GM12865 (cell line): ENCODE measurements around the gene KIF2C.

Experiments used
- DNase-seq: peaks from one replicate; pipeline ENCODE4 v3.0.0; 2010; ENCODE audit warnings: low read depth
- H3K4me3 ChIP-seq: 2 replicates; pipeline ENCODE4 v1.5.1; 2011; ENCODE audit warnings: mild to moderate bottlenecking, low read depth, low read length, control low read depth
- CTCF ChIP-seq: IDR thresholded peaks from 2 replicates; pipeline ENCODE4 v1.5.1; 2011; ENCODE audit warnings: low read length, control low read depth, low read depth, inconsistent platforms; ENCODE audit not compliant: insufficient read depth; ENCODE audit errors: missing control alignments

KIF2C gene

DNA sequence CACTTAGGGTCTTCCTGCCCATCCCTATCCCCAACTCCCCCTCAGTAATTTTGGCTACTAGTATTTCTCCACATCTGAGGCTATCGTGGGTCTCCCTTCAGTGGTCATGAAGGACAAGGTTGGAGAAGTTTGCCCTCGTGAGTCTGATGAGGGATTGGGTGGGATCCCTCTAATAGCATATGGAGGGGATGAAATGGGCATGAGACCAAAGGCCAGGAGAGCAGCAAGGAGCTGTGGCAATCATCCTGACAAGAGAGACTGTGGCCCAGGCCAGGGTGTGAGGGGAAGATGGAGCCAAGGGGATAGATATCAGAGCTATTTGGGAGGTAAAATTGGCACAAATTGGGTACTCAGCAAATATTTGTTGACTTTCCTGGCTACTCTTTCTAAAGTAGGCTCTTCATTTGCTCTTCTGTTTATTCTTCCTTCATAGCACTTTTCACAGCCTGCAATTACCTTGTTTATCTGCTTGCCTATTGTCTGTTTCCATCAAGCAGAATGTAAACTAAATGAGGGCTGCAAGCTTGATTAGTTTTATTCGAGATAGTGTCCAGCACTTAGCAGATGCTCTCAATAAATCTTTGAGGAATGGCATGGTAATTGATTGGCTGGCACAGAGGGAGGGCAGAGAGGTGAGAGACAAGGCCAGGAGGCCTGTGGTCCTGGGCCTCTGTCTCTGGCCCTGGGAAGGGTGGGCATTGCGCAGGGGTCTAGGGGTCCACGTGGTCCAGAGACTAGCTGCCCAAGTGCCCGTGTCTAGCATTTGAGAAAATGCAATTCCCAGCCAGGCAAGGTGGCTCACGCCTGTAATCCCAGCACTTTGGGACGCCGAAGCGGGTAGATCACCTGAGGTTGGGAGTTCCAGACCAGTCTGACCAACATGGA lies 59.1 kb downstream of the KIF2C start:
- no peak for TF ChIP-seq CTCF
- H3K4me3 ChIP-seq = no peak overlapping the region
- no peak for DNase-seq

DNA sequence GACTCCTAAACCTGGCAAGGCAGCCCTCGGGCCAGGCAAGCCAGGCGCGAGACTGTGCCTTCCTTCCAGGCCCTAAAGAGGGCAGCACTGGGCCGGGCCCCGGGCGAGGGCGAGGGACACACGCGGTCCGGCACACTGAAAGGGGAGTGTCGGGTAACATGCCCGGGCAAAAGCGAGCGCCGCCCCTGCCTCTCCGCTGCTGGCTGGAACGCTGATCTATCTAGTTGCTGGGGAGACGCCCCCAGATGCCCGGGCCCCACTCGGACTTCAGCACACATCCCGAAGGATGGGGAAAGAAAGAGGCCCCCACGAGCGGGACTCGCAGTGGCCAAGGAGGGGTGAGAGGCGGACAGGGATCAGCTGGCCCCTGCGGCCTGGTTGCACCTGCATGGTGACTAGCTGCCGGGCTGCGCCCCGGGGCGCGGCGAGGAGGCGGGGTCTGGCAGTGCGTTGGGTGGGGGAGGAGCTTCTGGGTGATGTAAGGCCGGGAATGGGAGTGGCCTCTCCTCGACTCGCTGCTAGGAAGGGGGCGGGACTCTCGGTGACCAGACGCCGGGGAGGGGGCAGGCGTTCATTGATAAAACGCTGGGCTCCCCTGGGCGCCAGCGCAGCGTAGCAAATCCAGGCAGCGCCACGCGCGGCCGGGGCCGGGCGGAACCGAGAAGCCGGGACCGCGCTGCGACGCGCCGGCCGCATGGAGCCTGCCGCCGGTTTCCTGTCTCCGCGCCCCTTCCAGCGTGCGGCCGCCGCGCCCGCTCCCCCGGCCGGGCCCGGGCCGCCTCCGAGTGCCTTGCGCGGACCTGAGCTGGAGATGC lies 60.3 kb downstream of the KIF2C start, which contains the start of gene PLK3:
Gene PLK3, plus strand, starts transcription at position 608 of the 815 bp plus-strand sequence. Its CDS starts 87 bp downstream, at position 695.
- DNase-seq = peak; percentile 99
- TF ChIP-seq CTCF = peak; percentile 91
- peak within 1 kb of the TSS; percentile 91 for H3K4me3 ChIP-seq

DNA sequence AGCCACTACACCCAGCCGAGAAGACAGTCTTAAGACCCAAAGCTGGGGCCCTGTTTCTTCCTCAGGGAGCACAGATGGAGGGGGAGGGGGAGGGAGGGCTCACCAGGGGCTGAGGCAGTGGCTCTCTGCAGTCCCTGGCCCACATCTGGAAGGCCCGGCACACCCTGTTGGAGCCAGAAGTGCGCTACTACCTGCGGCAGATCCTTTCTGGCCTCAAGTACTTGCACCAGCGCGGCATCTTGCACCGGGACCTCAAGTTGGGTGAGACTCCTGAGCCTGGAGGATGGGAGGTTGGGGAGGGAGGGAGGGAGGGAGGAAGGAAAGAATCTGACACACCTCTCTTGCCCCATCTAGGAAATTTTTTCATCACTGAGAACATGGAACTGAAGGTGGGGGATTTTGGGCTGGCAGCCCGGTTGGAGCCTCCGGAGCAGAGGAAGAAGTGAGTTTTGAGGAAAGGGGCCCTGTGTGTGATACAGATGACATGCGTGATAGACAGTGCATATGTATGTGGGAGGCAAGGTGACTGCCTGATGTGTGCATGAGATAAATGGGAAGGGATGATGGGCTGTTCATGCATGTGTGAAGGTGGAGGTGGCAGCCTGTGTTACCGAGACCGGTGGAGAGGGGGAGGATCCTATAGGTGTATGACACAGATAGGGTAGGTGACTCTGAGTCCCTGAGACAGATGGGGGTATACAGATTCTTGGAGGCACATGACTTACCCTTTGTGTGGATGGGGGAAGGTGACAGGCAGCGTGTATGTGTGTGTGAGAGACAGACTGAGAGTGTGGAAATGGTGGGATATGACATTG lies 62.1 kb downstream of the KIF2C start:
- no peak for TF ChIP-seq CTCF
- peak overlapping the region; percentile 91 for H3K4me3 ChIP-seq
- no peak for DNase-seq

DNA sequence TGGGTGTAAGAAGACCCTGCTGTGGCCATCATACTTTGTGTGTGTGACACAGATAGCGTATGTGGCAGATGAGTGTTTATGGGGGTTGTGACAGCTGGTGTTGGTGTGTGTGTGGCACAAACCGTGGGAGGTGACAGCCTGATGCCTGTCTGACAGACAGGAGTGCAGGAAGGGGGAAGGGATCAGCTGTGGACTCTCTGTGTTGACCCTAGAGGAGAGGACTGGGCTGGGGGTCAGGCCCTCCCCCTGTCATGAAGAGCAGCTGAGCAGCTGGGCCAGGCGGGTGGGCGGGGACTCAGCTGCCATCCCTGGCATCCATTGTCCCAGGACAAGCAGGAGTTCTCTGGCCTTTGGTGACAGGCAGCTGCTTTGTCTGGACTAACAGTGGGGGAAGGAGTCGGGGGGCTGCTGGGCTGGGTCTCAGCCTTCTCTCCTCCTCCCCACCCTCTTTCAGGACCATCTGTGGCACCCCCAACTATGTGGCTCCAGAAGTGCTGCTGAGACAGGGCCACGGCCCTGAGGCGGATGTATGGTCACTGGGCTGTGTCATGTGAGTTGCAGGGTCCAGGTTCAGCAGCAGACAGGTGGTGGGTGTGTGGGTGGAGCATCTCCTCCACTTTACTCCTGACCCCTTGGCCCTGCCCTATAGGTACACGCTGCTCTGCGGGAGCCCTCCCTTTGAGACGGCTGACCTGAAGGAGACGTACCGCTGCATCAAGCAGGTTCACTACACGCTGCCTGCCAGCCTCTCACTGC lies 62.8 kb downstream of the KIF2C start:
- no peak for DNase-seq
- no peak for TF ChIP-seq CTCF
- H3K4me3 ChIP-seq = peak overlapping the region; percentile 91

GRCh38 chr1:44803062-44803311 lies 63.4 kb downstream of the KIF2C start:
- no peak overlapping the region for H3K4me3 ChIP-seq
- TF ChIP-seq CTCF = no peak

More at GRCh38 chr1:44803062-44803311, 63.4 kb downstream of the KIF2C start:
- no peak for DNase-seq
